CD4-positive, alpha-beta T cell treated with Interleukin-4 for 1 hour (primary cell): ENCODE measurements around the gene SELENOW.
"Not testable (repeated sequence)": the region's sequence is repeated elsewhere in the genome, so short reads cannot be mapped to it uniquely, and the experiment has no call there.

Experiments
- DNase-seq, 2 donors: peaks; one replicate each; pipeline ENCODE4 v3.0.0-alpha.2; 2020 to 2022

The SELENOW gene

DNA sequence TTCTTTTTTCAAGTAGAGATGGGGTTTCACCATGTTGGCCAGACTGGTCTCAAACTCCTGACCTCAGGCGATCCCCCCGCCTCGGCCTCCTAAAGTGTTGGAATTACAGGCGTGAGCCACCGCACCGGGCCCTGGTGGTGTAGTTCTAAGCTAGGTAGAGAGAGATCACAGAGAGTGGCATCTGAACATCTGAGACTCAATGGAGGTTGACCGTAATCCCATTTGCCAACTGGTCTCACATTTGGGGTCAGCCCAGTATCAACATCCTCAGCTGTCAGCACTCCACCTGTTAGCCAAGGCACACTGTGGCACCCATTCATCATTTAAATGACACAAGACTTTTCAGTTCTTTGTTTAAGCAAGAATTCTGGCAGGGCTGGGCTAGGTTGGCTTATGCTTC, 8.1 kb downstream of the SELENOW start:
- no peak for DNase-seq

DNA sequence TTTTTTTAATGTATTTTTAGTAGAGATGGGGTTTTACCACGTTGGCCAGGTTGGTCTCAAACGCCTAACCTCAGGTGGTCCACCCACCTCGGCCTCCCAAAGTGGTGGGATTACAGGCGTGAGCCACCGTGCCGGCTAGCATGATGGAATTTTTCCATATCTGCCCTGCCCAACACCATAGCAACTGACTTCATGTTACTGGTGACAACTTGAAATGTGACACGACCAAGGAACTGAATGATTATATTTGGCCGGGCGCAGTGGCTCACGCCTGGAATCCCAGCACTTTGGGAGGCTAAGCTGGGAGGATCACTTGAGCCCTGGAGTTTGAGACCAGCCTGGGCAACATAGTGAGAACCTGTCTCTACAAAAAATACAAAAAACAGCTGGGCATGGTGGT, 8.8 kb downstream of the SELENOW start:
- not testable (repeated sequence) for DNase-seq

DNA sequence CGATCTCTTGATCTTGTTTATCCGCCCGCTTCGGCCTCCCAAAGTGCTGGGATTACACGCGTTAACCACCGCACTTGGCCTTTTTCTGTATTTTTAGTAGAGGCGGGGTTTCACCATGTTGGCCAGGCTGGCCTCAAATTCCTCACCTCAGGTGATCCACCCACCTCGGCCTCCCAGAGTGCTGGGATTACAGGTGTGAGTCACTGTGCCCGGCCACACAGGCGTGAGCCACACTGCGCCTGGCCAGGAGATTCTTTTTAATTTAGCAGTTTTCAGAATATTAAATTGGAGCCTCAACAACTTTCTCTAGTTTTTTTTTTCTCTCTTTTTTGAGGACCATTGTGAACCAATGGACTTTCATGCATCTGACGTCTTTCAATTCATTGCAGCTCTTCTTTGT, 11.3 kb downstream of the SELENOW start:
- not testable (repeated sequence) for DNase-seq

DNA sequence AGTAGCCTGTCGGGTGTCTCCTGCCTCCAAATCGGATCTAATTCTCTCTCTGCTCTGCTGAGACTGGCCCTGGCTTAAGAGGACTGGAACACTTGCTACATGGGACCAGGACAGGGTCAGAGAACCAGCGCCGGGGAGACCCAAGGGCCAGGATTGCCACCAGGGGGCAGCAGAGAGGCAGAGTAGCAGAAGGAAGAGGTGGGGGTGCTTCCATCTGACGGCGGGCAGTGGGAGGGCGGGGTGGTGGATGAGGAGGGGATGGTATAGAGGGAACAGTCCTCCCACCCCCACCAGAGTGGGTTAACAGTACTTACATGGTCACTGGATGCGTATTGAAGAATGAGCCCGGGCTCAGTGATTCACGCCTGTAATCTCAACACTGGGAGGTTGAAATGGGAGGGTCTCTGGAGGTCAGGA, 11.9 kb downstream of the SELENOW start:
- peak; percentile 75 to 78 for DNase-seq

DNA sequence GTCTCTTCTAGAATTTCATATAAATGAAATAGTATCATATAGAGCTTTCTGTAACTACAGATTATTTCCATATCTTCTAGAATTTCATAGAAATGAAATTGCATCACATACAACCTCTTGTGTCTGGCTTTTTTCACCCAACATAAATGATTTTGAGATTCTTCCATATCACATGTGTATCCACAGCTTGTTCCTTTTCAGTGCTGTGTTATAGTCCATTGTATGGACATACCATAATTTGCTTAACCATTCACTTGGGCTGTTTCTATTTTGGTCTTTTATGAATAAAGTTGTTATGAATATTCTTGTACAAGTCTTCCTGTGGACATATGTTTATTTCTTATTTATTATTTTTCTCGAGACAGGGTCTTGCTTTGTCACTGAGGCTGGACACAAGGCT, 14.1 kb downstream of the SELENOW start:
- DNase-seq, result no peak

DNA sequence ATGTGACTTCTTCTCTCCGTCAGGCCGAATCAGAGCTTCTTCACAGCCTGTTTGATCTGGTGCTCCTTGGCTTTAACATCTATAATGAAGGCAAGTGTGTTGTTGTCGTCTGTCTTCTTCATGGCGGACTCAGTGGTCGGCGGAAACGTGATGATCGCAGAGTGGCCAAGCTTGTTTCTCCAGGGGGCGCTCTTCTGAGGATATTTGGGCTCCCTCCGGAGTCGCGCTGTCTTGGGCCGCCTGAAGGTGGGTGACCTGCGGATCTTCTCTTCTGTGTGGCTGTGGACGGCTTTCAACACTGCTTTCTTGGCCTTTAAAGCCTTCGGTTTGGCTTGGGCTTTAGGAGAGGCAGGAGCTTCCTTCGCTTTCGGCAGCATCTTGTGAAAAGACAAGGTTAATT, 16.0 kb downstream of the SELENOW start:
- DNase-seq, result no peak

DNA sequence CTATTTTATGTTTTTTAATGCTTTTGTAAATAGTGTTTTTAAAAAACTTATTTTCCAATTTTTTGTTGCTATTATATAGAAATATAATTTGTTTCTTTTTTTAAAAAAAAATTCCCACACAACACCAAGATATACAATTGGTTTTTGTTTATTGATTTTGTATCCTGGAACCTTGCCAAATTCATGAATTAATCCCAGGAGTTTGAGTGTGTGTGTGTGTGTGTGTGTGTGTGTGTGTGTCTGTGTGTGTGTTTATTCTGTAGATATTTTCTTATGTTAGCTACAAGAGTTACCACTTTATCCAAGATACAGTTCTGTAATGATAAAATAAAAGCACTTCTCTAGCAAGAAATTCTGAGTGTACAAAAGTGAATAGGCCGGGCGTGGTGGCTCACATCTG, 18.3 kb downstream of the SELENOW start:
- no peak for DNase-seq

DNA sequence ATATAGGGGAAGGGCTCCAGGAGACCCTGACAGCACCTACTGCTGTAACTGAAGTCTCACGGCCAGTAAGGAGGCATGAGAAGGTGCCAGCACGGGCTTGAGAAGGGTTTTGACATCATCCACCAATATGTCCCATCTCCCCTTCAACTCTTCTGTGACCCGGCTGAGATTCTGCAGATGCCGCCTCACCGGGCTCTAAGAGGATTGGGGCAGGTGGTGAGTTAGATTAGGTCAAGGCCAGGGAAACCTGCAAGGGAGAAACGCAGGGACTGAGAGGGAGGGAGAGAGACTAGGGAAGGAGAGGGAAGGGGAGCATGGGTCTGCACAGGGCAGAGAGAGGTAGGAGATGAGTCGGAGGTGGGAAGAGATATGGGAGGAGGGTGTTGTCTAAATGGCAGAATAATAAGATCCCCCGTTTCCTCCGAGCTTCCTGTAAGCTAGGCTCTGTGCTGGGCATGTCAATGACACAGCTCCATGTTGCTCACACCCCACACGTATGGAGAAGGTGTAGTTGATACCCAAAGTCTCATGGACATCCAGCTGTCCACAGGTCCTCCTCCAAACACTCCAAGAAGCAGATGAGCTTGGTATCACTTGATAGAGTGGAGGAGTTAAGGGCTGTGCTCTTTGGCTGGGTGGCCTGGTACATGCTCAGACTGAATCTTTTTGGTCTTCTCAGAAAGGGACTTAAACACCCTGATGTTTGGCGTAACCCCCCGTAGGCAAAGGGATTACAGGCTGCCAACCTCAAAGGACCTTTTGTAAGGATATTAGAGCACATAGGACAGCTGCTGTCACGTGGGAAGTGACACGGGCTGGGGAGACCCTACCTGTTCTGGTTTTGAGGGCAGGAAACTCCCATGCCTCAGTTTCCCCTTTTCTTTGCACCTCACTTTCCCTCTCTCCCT, 19.7 kb downstream of the SELENOW start:
- no peak for DNase-seq

DNA sequence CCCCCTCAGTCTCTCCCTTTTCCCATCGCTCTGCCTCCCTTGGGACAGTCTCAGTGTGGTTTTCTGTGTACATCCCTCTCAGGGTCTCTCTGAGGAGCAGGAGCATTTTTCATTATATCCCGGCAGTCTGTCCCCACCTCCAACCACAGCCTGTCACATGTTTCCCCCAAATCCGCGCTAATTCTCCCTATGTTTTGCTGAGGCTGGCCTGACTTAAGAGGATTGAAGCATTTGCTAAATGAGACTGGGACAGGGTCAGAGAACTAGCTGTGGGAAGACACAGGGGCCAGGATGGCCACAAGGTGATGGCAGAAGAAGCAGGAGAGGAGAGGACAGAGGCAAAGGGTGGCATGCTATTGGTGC, 20.4 kb downstream of the SELENOW start:
- DNase-seq, result no peak

DNA sequence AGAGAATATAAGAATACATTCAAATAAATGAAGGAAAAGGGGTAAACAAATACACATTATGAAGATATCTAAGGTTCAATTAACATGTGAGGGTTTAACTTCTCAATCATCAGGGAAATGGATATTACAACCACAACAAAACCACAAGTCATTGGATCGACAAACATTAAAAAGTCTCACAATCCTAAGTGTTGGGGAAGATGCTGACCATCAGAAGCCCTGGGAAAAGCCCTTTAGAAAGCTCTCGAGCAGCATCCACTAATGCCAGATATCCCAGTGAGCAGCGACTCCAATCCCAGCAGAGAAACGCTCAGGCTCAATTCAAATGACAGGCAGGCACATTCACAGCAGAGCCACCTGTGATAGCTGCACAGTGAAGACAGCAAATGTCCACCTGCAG, 22.8 kb downstream of the SELENOW start:
- no peak for DNase-seq

DNA sequence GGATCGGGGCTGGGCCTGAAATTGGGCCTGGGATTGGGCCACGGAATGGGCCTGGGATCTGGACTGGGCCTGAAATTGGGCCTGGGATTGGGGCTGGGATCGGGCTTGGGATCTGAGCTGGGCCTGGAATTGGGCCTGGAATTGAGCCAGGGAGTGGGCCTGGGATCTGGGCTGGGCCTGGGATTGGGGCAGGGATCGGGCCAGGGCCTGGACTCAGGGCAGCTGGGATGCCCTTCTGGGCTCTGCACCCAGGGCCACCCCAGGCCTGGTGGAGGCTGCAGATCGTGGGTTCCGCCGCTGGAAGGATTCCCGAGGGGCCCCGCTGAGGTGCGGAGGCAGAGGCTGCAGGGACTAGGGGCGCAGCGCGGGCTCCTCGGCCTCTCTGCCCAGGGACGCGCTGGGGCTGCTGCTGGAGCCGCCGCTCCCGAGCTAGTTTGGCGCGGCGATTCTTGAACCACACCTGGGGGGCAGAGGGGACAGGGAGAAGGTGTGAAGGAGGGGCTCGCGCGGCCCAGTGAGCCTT, 24.1 kb downstream of the SELENOW start:
- DNase-seq, result no peak

DNA sequence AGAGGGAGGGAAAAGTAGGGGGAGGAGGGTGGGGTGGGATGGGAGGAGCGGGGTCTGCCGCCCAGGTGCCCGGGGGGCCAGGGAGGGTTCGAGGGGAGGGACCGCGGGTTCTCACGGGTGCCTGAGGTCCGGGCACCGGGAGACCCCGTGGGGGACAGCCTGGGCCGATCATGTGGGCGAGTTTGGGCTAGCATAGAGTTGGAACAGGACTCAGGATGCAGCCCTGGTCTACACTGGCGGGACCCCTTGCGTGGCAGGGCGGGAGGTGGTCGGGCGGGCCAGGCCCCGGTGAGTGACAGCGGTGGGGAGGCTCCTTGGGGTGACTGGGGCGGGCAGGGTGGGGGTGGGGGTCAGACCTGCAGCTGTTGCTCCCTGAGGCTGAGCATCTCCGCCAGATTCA, 24.6 kb downstream of the SELENOW start:
- DNase-seq, result not testable (repeated sequence)

DNA sequence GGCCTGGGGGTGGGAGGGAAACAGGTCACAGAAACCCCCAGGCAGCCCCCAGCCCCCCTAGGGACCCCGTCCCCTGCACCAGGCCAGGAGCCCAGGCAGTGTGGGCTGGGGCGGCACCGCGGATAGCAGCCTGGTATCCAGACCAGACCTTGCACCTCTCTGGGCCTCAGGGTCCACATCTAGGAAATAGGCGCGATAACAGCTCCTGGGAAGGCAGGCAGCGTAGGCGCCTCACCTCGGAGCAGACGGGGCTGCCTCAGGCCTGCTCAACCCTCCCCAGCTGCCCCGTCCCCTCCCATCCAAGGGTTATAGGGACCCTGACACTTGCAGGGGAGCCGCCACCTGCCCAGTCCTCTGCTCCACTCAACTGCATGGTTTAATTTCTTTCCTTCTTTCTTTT, 25.2 kb downstream of the SELENOW start:
- not testable (repeated sequence) for DNase-seq

DNA sequence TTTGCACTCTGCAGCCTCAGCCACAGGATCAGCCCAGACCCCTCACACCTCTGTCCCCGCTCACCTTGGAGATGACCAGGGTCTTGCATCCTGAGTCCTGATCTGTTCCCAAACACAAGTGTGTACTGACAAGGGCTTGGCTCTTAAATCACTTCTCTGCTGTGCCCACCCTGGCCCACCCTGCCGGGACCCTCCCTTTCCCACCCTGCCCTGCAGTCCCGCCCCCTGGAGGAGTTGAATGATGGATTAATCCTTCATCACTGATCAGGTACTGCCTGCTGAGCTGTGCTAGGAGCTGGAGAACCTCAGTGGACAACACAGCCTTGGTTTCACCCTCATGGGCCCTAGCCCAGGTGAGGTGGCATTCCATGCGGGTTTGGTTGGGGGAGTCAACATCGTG, 25.9 kb downstream of the SELENOW start, which contains the start of gene TPRX1:
Gene TPRX1, minus strand, starts transcription at position 101 of the 400 bp plus-strand sequence. Its CDS starts 12 bp downstream, at position 89.
- not testable (repeated sequence) for DNase-seq

DNA sequence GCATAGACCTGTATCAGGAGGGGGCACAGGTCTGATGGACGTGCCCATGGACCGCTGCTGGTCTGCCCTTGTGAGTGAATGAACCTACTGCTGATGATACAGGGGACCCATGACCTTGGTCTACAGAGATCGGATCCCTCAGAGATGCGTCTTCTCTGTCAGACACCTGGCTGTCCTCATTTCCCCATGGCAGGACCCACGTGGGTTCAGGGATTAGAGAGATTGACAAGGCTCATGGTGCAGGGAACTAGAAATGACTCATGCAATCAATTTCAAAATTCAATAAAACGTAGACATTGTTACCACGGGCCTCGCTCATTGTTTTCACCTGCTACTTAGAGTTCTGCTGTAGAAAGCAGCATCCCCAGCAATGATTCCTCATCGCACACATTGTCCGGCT, 26.8 kb downstream of the SELENOW start:
- DNase-seq, result no peak

DNA sequence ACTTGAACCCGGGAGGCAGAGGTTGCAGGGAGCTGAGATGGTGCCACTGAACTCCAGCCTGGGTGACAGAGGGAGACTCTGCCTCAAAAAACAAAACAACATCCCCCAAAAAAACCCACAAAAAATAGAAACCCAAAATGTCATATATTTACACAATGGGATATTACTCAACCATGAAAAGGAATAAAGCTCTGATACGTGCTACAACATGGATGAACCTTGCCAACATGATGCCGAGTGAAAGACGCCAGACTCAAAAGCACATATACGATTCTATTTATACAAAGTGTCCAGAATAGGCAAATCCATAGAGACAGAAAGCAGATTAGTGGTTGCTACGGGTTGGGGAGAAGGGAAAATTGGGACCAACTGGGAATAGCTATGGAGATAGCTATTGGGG, 27.9 kb downstream of the SELENOW start:
- DNase-seq, result no peak

DNA sequence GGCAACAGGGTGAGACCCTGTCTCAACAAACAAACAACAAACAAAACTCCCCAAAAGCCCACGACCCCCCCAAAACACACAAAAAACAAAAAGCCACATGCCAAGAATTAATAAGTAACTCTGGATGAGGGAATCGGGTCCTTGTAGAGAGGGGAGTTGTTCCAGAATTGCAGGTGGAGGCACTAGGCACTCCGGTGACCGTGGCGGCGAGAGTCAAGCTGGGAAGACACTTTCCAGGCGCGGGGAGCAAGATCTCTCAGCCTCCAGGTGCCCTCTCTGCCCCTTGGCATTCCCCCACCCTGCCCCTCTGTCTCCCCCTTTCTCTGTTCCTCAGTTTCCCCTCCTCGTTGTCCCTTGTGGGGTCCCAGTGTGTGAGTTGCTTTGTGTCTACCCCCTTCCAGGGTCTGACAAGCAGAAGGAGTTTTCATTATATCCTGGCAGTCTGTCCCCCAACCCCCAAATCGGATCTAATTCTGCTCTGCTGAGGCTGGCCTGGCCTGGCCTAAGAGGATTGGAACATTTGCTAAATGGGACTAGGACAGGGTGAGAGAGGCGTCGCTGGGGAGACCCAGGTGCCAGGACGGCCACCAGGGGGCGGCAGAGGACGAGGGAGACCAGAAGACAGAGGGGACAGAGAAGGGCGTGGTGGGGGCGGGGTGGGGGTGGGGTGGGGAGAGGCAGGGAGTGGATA, 34.9 kb downstream of the SELENOW start:
- DNase-seq, result peak; percentile 57 to 66

DNA sequence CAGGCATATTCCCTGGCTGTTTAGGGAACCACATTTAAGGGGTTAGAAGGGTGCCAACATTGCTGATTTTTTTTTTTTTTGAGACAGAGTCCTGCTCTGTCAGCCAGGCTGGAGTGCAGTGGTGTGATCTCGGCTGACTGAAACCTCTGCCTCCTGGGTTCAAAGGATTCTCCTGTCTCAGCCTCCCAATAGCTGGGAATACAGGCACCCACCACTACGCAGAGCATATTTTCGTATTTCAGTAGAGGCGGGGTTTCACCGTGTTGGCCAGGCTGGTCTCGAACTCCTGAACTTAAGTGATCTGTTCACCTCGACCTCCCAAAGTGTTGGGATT, 35.5 kb downstream of the SELENOW start:
- DNase-seq, result no peak

DNA sequence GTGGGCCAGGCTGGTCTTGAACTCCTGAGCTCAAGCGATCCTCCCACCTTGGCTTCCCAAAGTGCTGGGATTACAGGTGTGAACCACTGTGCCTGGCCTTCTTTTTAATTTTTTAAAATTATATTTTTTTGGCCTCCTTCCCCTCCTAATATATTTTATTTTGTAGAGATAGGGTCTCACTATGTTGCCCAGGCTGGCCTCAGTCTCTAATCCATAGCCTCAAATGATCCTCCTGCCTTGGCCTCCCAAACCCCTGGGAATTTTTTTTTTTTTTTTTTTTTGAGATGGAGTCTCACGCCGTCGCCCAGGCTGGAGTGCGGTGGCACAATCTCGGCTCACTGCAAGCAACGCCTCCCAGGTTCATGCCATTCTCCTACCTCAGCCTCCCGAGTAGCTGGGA, 37.8 kb downstream of the SELENOW start:
- not testable (repeated sequence) for DNase-seq

DNA sequence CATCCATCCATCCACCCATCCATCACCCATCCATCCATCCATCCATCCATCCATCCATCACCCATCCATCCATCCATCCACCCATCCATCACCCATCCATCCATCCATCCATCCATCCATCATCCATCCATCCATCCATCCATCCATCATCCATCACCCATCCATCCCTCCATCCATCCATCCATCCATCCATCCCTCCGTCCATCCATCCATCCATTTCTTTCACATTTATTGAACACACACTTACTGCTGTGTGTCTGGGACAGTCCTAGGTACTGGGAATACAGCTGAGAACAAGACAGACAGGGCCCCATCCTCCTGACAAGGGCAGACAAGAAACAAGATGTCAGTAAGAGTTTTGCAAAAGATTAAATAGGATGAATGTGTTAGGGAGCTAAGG, 39.7 kb downstream of the SELENOW start:
- not testable (repeated sequence) for DNase-seq

DNA sequence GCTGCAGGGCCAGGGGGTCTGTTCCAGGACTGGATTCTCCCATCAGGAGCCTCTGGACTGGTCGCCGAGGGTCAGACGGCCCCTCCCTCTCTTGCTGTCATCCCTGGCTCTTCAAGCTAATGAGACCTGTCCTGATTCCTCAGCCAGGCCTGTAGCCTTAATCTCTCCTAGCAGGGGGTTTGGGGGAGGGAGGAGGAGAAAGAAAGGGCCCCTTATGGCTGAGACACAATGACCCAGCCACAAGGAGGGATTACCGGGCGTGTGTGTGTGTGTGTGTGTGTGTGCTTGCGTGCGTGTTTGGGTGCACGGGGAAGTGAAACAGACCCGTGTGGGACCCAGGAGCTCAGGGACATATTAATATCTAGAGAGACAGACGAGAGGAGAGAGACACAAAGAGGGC, 41.4 kb downstream of the SELENOW start:
- no peak for DNase-seq

DNA sequence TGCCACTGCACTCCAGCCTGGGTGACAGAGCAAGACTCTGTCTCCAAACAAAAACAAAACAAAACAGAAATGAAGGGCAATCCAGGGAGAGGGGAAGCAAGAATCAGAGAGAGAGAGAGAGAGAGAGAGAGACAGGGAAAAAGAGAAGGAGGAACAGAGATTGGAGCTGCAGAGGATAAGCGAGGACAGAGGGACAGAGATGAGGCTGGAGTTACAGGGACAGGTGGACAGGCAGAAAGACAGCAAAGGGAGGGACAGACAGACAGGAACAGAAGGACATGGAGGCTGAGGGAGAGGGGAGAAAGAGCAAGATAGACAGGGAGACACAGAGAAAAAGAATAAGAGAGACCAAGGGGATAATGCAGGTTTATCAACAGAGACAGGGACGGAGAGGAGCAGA, 41.9 kb downstream of the SELENOW start:
- no peak for DNase-seq

DNA sequence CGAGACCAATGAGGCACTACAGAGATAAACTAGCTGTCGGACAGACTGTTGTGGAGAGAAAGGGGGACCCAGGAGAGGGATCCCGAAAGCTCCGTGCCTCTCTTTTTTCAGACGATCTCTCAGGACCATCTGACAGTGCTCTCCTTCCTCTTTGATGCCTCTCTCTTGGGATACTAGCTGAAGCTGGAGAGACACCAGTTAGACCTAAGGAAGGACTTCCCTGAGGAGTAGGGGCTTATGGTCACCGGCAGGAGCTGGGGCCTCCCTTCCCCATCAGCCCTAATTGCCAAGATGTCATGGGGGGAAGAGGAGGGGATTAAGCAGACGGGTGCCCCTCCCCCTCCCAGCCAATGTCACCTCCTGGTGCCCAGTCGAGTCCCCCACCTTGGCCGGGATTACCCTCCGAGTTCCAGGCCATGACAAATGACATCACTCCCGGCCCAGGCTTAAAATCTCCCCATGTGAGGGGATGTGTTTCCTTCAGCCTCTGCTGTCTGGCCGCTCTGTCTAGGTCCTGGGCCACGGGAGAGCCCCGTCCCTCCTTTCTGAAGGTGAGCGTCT, 43.0 kb downstream of the SELENOW start, which contains the start of gene CRX:
Gene CRX, plus strand, starts transcription at position 478 of the 561 bp plus-strand sequence. CDS start 12,507 bp downstream, outside the sequence.
- no peak for DNase-seq

DNA sequence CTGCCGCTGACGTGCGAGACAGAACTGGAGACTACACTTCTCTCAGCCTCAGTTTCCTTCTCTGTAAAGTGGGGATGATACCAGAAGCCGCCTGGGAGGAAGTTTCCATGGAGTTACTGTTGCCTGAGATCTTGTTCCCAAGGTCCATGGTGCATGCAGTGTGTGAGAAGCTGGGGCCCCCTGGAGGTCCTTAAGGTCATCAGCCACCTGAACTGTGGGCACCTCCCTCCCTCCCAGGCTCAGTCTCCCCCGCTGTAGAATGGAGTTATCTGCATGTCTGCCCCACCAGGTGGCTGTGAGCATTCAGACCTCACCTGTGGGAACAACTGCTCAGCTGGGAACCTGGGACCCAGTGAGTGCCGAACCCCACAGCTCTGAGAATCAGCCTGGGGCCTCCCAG, 45.9 kb downstream of the SELENOW start:
- no peak for DNase-seq
